Right lobe of liver (tissue), 6 donors: ENCODE results near the gene SASH1. TPM values are rescaled to one million over a fixed set of nuclear protein-coding genes. Genes with fewer than 3 reads are reported as not detected.

Source experiments
- ATAC-seq, 4 donors: fragments of 200-7000 bp; cut with Tn5 transposase; one replicate each; pipeline ENCODE4 v1.9.1; 2020; ENCODE audit warnings: mild to moderate bottlenecking in 4 of 4, moderate library complexity in 4 of 4
- DNase-seq, 3 donors: peaks; one replicate each; pipeline ENCODE4 v3.0.0-alpha.2; 2020
- H3K27ac ChIP-seq, 3 donors: fragments of 200-600 bp; one replicate each; pipeline ENCODE4 v1.8.0; 2022
- H3K27me3 ChIP-seq, 2 donors: fragments of 200-600 bp; one replicate each; pipeline ENCODE4 v1.8.0; 2022
- H3K36me3 ChIP-seq, 4 donors: fragments of 200-600 bp; sonication (generic) in 1 of 4; one replicate each; pipeline versions ENCODE4 v1.5.1 to v1.8.0; 2017 to 2022; ENCODE audit warnings: control low read depth in 1 of 4
- H3K4me1 ChIP-seq, 4 donors: fragments of 200-600 bp; sonication (generic) in 1 of 4; one replicate each; pipeline versions ENCODE4 v1.5.1 to v1.8.0; 2017 to 2022; ENCODE audit warnings: control low read depth in 1 of 4
- H3K4me3 ChIP-seq, 3 donors: fragments of 200-600 bp; one replicate each; pipeline ENCODE4 v1.8.0; 2022
- H3K9me3 ChIP-seq, 4 donors: fragments of 200-600 bp; sonication (generic) in 1 of 4; one replicate each; pipeline versions ENCODE4 v1.5.1 to v1.8.0; 2017 to 2022; ENCODE audit warnings: control low read depth in 1 of 4
- CTCF ChIP-seq, 4 donors: fragments of 200-600 bp in 3 of 4; fragments of 450-650 bp in 1 of 4; IDR thresholded peaks; one replicate each; pipeline versions ENCODE4 v1.5.1 to v1.8.0; 2016 to 2022; ENCODE audit warnings: antibody characterized with exemption in 4 of 4, mild to moderate bottlenecking in 2 of 4
- POLR2A ChIP-seq: fragments of 450-650 bp; IDR thresholded peaks from one replicate; pipeline ENCODE4 v1.6.1; 2017; ENCODE audit warnings: antibody characterized with exemption, mild to moderate bottlenecking
- WGBS: methylation state at CpG from one replicate; pipeline ENCODE4 v1.1.6; 2018; ENCODE audit warnings: low coverage, low lambda C conversion rate; ENCODE audit not compliant: insufficient coverage; ENCODE audit errors: missing lambda C conversion rate; 5-methylcytosine and 5-hydroxymethylcytosine counted together
- intact Hi-C, 2 donors: fragments of 100-400 bp; cut with DNase I; formaldehyde crosslinking; loops; one replicate each; pipeline versions ENCODE4 v1.11.2 to v1.14.1; 2022
- total RNA-seq, 6 experiments: library from RNA; depleted of rRNA in 2 of 6; stranded (reverse); fragments of >200 nt in 2 of 6; fragmentation: NEBNext Ultra II Directional in 3 of 6; extraction: Animal tissue kit (Norgen Biotek cat#: 25700) in 3 of 6; gene quantifications; one replicate each; pipeline versions ENCODE4 v1.1.0 to v1.2.4, GENCODE V29; 2016 to 2023
- donor health status: DM: no; HTN: yes; CAD: no.
- donor health status: DM: no; HTN: no; CAD: no.
- donor health status: DM: no; HTN: no; CAD: no.
- donor health status: DM: no; HTN: yes; CAD: no.
- donor health status: DM: no; HTN: yes; CAD: no.

SASH1 gene
- total RNA-seq, 6 experiments from 2014 or later: 12.0 to 19.0 (median 15.8) TPM

DNA sequence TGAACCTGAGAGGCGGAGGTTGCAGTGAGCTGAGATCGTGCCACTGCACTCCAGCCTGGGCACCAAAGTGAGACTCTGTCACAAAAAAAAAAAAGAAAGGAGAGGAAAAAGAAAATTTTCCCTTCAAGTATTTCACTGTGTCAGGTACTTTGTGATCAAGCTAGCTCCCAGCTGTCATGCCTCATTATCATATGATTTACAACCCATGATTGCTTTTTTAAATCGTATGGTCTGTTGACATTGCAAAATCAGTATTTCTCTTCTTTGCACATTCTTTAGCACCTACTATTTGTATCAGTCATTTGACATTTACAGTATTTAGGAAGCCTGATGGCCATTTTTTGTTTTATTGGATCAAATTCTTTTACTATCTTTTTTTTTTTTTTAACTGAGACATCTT lies 22.4 kb downstream of the SASH1 start:
- H3K4me3 ChIP-seq: no peak overlapping the region
- H3K27ac ChIP-seq: peak overlapping the region in 2 of 3 donors; percentile 47 to 49
- no peaks in the 10 kb centered on the region for H3K27me3 ChIP-seq
- ATAC-seq: no peak
- no peaks in the 10 kb centered on the region for H3K36me3 ChIP-seq
- WGBS: 69% methylated on average over 3 of the region's 3 CpGs
- H3K9me3 ChIP-seq: no peaks in the 10 kb centered on the region
- TF ChIP-seq CTCF (IDR thresholded peaks at IDR 0.05): no peak
- TF ChIP-seq POLR2A: no peak
- intact Hi-C loops: no loop called here
- no peak for DNase-seq
- H3K4me1 ChIP-seq: no peaks in the 10 kb centered on the region

DNA sequence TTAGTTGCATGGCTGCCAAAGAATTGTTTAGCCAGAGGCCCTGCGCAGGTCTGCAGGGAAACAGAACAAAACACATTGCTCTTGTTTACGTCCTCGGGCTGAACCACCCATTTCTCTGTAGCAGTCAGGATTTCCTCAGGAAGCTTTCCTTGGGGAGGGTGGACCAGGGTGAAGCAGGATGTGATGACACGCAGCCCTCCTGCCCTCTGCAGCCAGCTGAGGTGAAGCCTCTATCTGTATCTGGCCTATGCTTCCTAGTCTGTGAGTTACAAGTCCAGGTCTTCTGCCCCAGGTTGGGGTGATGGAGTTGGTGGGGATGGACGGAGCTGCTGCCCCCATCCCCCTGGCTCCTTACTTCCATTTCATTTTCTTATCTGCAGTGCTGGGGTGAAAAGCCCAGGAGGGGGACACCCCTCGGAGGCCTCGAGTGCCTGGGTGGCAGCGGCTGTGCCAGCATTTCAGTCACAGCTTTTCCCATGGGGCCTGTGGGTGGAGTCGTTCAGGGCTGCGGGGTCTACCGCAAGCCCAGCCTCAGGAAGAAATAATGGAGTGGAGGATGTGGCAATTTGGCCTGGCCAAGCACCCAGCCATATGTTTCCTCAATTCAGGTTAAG lies 24.9 kb downstream of the SASH1 start:
- peak; percentile 51 to 64 (median 62) for DNase-seq
- ATAC-seq: peak; percentile 78 to 88 (median 84)
- H3K4me1 ChIP-seq: no peaks in the 10 kb centered on the region

DNA sequence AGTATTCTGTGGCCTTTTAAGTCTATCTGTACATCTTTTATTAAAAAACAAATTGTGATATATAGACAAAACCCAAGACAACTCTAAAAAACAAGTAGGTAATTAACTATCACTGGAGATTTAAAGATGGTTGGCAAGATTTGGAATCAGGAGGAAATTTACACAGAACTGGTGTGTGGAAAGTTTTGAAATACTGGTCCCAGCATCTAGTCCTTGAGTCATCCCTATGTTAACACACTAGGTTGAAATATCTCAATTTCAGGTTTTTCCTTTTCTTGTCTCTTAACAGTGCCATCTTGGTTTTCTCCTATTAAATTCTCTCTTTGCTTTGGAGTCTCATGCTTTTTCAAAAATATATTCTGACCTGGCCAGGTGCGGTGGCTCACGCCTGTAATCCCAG lies 27.5 kb downstream of the SASH1 start:
- intact Hi-C loops: no loop called here
- DNase-seq (no peak), ATAC-seq (no peak)
- H3K27me3 ChIP-seq: no peaks in the 10 kb centered on the region
- TF ChIP-seq POLR2A: no peak
- TF ChIP-seq CTCF (IDR thresholded peaks at IDR 0.05): no peak
- no peak overlapping the region for H3K27ac ChIP-seq
- H3K4me3 ChIP-seq: no peak overlapping the region
- no peaks in the 10 kb centered on the region for H3K4me1 ChIP-seq
- no peaks in the 10 kb centered on the region for H3K36me3 ChIP-seq
- WGBS: 92% methylated on average over 2 of the region's 2 CpGs
- H3K9me3 ChIP-seq: no peaks in the 10 kb centered on the region

More for the DNA sequence above, 24.9 kb downstream of the SASH1 start:
- 23% methylated on average over 7 of the region's 11 CpGs for WGBS
- H3K36me3 ChIP-seq: no peaks in the 10 kb centered on the region
- H3K9me3 ChIP-seq: no peaks in the 10 kb centered on the region
- H3K4me3 ChIP-seq: no peak overlapping the region
- peak overlapping the region; percentile 24 to 56 (median 36) for H3K27ac ChIP-seq
- TF ChIP-seq POLR2A (no peak), CTCF (IDR thresholded peaks at IDR 0.05) (no peak)
- intact Hi-C loops: no loop called here
- H3K27me3 ChIP-seq: no peaks in the 10 kb centered on the region

DNA sequence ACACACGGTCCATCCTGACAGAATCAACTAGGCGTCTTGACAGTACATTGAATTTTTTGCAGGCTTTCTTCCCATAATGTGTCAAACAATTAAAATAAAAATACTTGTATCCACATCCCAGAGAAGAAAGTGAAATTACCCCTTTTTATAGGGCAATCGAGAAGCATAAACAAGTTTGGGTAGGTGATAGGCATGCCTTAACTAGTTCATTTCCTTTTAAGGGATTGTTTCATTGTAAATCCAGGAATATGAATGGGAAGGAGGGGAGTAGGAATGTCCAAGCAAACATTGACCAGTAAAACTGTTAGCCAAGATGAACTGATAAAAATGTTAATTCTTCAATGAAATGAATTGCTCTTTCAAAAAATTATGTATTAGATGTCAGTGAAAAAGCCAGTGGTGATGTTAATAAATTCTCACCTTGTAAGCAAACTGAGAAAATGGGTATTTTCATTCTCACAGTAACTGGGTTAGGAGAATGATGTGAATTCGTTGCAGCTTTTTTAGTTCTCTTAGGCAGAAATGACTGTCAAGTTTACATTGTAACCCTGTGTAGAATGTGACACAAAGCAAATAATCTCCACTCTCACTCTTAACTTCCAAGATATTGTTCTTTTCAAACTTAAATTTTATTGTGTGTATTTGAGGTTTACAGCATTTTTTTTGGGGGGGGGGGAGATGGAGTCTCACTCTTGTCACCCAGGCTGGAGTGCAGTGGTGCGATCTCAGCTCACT lies 31.6 kb downstream of the SASH1 start:
- Histone ChIP-seq H3K9me3 (no peaks in the 10 kb centered on the region), H3K36me3 (no peaks in the 10 kb centered on the region), H3K4me1 (no peaks in the 10 kb centered on the region), H3K27me3 (no peaks in the 10 kb centered on the region), H3K27ac (no peak overlapping the region), H3K4me3 (no peak overlapping the region)
- DNase-seq: no peak
- no peak for TF ChIP-seq POLR2A
- no peak for TF ChIP-seq CTCF (IDR thresholded peaks at IDR 0.05)
- ATAC-seq: no peak
- intact Hi-C loops: no loop called here
- WGBS: 75% methylated on average over 5 of the region's 5 CpGs
